Tibial artery (tissue), 4 donors: Measurements from ENCODE around the gene SLC9A9.

Source experiments
- DNase-seq, 2 donors: peaks; one replicate each; pipeline ENCODE4 v3.0.0-alpha.2; 2019
- H3K27ac ChIP-seq, 2 donors: fragments of 200-600 bp; sonication (generic) in 1 of 2; 1 replicate in 1 of 2; 2 replicates in 1 of 2; pipeline ENCODE4 v1.5.1; 2018 to 2019; ENCODE audit warnings: mild to moderate bottlenecking in 1 of 2
- H3K27me3 ChIP-seq, 2 donors: fragments of 200-600 bp; sonication (generic) in 1 of 2; one replicate each; pipeline versions ENCODE4 v1.5.1 to v1.6.0; 2016 to 2019
- H3K36me3 ChIP-seq, 3 donors: fragments of 200-600 bp; sonication (generic) in 2 of 3; one replicate each; pipeline ENCODE4 v1.5.1; 2016 to 2019; ENCODE audit warnings: mild to moderate bottlenecking in 2 of 3
- H3K4me1 ChIP-seq, 4 donors: fragments of 200-600 bp; sonication (generic) in 2 of 4; 1 replicate in 3 of 4; 2 replicates in 1 of 4; pipeline ENCODE4 v1.5.1; 2016 to 2019
- H3K4me3 ChIP-seq, 2 donors: fragments of 200-600 bp; sonication (generic) in 1 of 2; 1 replicate in 1 of 2; 2 replicates in 1 of 2; pipeline ENCODE4 v1.5.1; 2018 to 2019; ENCODE audit warnings: mild to moderate bottlenecking in 2 of 2
- H3K9me3 ChIP-seq, 3 donors: fragments of 200-600 bp; sonication (generic) in 1 of 3; one replicate each; pipeline ENCODE4 v1.5.1; 2016 to 2019
- CTCF ChIP-seq, 2 experiments: fragments of 200-600 bp in 1 of 2; fragments of 450-650 bp in 1 of 2; IDR thresholded peaks; one replicate each; pipeline ENCODE4 v1.5.1; 2017 to 2019; ENCODE audit warnings: antibody characterized with exemption in 2 of 2, mild to moderate bottlenecking in 1 of 2, moderate library complexity in 1 of 2
- intact Hi-C: fragments of 100-400 bp; cut with DNase I; formaldehyde crosslinking; loops from one replicate; pipeline ENCODE4 v1.15.0; 2023; ENCODE audit warnings: low total_unique reads

The SLC9A9 gene

DNA sequence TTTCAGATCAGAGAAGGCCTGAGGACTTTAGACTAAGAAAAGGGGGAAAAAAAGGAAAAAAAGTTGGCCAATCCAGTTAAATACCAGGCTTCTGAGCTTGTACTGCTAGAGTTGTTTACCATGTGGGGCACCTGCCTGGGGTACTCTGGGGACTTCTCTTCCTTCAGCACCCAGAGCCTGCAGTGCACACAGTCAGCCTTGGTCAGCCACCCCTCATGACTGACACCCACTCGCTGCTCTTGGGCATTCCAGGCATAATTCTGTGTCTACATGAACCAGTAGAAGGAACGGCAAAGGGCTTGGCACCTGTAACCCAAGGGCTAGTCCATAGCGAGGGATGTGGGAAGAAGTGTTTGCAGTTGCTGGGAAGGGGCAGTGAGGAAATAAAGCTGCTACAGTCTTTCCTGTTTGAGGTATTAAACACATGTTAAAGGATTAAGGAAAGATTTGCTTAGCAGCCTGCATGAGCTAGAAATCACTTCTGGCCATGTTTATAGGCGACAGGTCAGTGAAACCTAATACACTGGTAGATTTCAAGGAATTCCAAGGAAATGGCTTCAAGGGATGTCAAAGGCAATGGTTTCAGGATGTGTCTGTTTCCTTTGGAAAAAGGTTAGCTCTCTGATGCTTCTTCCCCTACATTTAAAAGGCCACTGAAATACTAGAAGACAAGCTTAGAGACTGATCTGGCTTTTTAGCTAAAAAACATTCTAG is 496.2 kb downstream of the SLC9A9 start:
- DNase-seq = no peak
- no peaks in the 10 kb centered on the region for H3K27me3 ChIP-seq
- no peak overlapping the region for H3K27ac ChIP-seq
- intact Hi-C loops = no loop called here
- H3K9me3 ChIP-seq = no peaks in the 10 kb centered on the region
- no peaks in the 10 kb centered on the region for H3K4me1 ChIP-seq
- H3K36me3 ChIP-seq = no peaks in the 10 kb centered on the region
- H3K4me3 ChIP-seq = no peak overlapping the region
- TF ChIP-seq CTCF (IDR thresholded peaks at IDR 0.05) = no peak

DNA sequence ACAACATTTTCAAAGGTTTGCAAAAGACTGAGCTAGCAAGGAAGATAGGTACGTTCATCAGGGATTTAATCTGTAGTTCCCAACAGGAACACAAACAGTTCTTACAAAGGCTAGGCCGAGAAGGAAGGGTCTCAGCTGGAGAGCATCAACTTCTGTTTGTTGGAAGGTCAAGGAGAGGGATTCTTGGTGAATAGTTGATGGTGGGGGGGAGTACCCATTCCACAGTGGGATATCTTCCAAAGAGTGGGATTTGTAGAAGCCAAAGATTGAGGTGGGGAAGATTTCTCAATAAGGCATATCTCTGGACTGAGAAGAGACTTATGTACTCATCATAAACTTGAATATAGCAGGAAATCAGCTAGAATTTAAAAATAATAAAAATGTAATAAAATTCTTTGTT is 496.9 kb downstream of the SLC9A9 start:
- H3K27me3 ChIP-seq = no peaks in the 10 kb centered on the region
- intact Hi-C loops = no loop called here
- no peaks in the 10 kb centered on the region for H3K9me3 ChIP-seq
- no peak for DNase-seq
- H3K4me3 ChIP-seq = no peak overlapping the region
- H3K27ac ChIP-seq = no peak overlapping the region
- no peaks in the 10 kb centered on the region for H3K4me1 ChIP-seq
- H3K36me3 ChIP-seq = no peaks in the 10 kb centered on the region
- no peak for TF ChIP-seq CTCF (IDR thresholded peaks at IDR 0.05)

- Histone ChIP-seq H3K4me3 (no peak overlapping the region), H3K36me3 (no peaks in the 10 kb centered on the region), H3K27me3 (no peaks in the 10 kb centered on the region), H3K4me1 (no peaks in the 10 kb centered on the region), H3K27ac (no peak overlapping the region), H3K9me3 (no peaks in the 10 kb centered on the region)
- intact Hi-C loops = no loop called here
- no peak for TF ChIP-seq CTCF (IDR thresholded peaks at IDR 0.05)
- DNase-seq = no peak
Observed at GRCh38 chr3:143349455-143349854, 498.8 kb downstream of the SLC9A9 start.

GRCh38 chr3:143348486-143349327 is 499.6 kb downstream of the SLC9A9 start:
- Histone ChIP-seq H3K27me3 (no peaks in the 10 kb centered on the region), H3K4me1 (no peaks in the 10 kb centered on the region), H3K36me3 (no peaks in the 10 kb centered on the region), H3K27ac (no peak overlapping the region), H3K9me3 (no peaks in the 10 kb centered on the region), H3K4me3 (no peak overlapping the region)
- intact Hi-C loops = no loop called here
- no peak for DNase-seq
- no peak for TF ChIP-seq CTCF (IDR thresholded peaks at IDR 0.05)

GRCh38 chr3:143344516-143345165 is 503.6 kb downstream of the SLC9A9 start:
- Histone ChIP-seq H3K27ac (no peak overlapping the region), H3K4me1 (no peaks in the 10 kb centered on the region), H3K4me3 (no peak overlapping the region), H3K9me3 (no peaks in the 10 kb centered on the region), H3K27me3 (no peaks in the 10 kb centered on the region), H3K36me3 (no peaks in the 10 kb centered on the region)
- intact Hi-C loops = no loop called here
- no peak for DNase-seq
- no peak for TF ChIP-seq CTCF (IDR thresholded peaks at IDR 0.05)
